Pericardium fibroblast (primary cell): ENCODE results near the gene MED17. TPM values are rescaled to one million over a fixed set of nuclear protein-coding genes. Genes with fewer than 3 reads are reported as not detected.

Source experiments
- total RNA-seq: library from RNA; depleted of rRNA; stranded (reverse); fragments of >200 nt; gene quantifications from 2 replicates; pipeline ENCODE4 v1.2.3, GENCODE V29; 2015

Gene MED17, protein sequence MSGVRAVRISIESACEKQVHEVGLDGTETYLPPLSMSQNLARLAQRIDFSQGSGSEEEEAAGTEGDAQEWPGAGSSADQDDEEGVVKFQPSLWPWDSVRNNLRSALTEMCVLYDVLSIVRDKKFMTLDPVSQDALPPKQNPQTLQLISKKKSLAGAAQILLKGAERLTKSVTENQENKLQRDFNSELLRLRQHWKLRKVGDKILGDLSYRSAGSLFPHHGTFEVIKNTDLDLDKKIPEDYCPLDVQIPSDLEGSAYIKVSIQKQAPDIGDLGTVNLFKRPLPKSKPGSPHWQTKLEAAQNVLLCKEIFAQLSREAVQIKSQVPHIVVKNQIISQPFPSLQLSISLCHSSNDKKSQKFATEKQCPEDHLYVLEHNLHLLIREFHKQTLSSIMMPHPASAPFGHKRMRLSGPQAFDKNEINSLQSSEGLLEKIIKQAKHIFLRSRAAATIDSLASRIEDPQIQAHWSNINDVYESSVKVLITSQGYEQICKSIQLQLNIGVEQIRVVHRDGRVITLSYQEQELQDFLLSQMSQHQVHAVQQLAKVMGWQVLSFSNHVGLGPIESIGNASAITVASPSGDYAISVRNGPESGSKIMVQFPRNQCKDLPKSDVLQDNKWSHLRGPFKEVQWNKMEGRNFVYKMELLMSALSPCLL
- 18.1 and 19.7 TPM in 2 replicates for total RNA-seq

DNA sequence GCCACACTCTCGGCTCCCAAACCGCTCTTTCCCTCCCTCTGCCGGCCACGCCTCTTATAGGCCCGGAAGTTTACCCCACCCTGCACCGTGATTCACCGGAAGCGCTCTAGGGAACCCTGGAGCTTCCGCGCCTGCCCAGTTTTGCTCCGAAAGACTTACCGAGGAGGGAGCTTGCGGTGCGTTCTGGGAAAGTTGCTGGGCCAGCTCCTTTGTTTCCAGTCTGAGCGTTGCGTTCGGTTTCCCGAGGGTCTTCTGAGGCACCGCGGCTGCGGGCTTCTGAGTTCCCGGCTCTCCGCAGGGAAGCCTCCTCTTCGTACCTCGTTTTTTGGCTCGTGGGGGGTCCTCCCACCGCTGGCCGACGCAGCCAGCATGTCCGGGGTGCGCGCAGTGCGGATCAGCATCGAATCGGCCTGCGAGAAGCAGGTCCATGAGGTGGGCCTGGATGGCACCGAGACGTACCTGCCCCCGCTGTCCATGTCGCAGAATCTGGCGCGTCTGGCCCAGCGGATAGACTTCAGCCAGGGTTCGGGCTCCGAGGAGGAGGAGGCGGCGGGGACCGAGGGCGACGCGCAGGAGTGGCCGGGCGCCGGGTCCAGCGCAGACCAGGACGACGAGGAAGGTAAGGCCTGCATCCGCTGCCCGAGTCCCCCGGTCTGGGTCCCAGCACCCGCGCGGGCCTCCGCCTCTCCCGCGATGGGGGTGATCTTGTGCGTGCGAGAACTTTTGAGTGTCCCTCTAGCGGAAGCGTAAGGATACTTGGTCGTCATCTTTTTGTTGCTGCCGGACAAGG, at the start of gene MED17:
Gene MED17, plus strand, starts transcription at position 138 of the 790 bp plus-strand sequence. Its CDS starts 232 bp downstream, at position 370.

DNA sequence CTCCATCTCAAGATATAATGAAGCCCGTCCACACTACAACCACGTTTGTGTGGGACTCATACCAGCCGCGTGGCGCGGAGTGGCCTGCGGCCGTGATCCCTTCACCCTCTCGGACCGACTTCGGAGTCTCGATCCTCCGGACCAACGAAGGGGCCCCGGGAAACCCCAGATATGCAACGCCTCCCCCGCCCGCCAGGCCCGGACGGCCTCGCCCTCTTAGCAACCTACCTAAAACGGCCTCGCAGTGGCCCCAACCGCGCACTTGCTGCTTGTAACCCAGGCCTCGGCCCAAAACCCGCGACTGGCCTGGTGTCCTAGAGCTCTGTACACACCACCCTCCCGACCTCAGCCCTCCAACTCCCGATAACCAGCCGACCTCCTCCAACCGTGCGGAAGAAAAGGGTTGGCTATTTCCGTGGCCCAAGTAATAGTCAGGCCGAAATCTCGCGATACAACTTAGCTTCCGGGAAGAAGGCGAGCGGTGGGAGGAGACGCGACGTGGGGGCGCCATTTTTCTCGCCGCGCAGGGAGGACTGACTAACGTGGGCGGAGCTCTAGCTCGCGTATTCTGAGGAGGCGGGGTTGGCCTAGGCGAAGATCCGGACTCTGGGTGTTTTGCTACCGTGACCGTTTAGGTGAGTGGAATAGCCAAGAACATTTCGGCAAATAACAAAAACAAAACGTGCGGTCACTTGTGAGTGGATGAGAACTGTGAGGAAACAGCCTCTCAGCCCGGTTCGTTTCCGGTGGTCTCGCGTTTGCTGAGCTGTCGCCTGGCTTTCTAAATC, 42.8 kb upstream of the MED17 start, which contains the start of the genes C11orf54 and TAF1D:
Gene C11orf54, plus strand, starts transcription at position 579 of the 788 bp plus-strand sequence. CDS start 5,722 bp downstream, outside the sequence.
Gene TAF1D, minus strand, starts transcription at position 402 of the 788 bp plus-strand sequence. CDS start 2,191 bp downstream, outside the sequence.

DNA sequence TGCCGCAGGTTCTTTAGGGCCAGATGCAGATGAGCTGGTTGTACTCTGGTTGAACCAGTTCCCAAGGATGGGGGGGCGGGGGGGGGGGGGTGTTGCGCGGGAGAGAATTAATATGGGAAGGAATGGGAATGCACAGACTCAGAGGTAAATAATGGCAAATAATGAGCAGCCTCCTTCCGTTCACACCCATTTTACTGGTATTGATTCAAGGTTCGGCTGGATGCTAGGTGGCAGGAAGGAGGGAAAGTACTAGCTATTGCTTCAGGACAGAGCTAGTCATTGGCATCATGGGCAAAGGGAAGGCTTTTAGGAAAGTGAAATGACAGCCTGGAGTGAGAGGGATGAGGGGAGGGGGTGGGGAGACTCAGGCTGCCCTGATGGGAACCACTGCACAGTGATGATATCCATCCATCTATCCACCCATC, 66.5 kb downstream of the MED17 start, which contains the start of gene VSTM5:
Gene VSTM5, minus strand, starts transcription at position 25 of the 425 bp plus-strand sequence. CDS start 116 bp downstream, outside the sequence.

Other genes with a start within 250 kb of the MED17 start
- gene SMCO4, start 240.9 kb upstream of the MED17 start, total RNA-seq = 18.3 and 26.5 TPM in 2 replicates
- 7.9 and 15.1 TPM in 2 replicates for gene CEP295, start 122.6 kb upstream of the MED17 start, total RNA-seq
- 51.5 and 71.5 TPM in 2 replicates for gene TAF1D, start 42.8 kb upstream of the MED17 start, total RNA-seq
- 8.7 and 10.3 TPM in 2 replicates for gene C11orf54, start 42.6 kb upstream of the MED17 start, total RNA-seq
- not detected in 2 replicates for gene VSTM5, start 66.3 kb downstream of the MED17 start, total RNA-seq
- not detected in 2 replicates for gene HEPHL1, start 237.1 kb downstream of the MED17 start, total RNA-seq